K562 (cell line): ENCODE data around the gene TTC27. TPM values are rescaled to one million over a fixed set of nuclear protein-coding genes. Genes with fewer than 3 reads are reported as not detected.

Experiments
- ATF3 ChIP-seq, 2 experiments: fragments of 450-650 bp in 1 of 2; sonication (generic) in 1 of 2; formaldehyde crosslinking in 1 of 2; IDR thresholded peaks in 1 of 2; conservative IDR thresholded peaks in 1 of 2; 2 replicates each; pipeline versions ENCODE4 v1.6.1 to v1.8.1; 2016 to 2023; ENCODE audit warnings: mild to moderate bottlenecking in 2 of 2, moderate library complexity in 2 of 2, inconsistent platforms in 1 of 2, missing genetic modification reagents in 1 of 2
- BRF1 ChIP-seq: IDR thresholded peaks from 3 replicates; pipeline ENCODE4 v1.6.1; 2011; ENCODE audit warnings: borderline replicate concordance, mild to moderate bottlenecking; ENCODE audit not compliant: insufficient read length; ENCODE audit errors: extremely low read depth
- JUND ChIP-seq, 2 experiments: IDR thresholded peaks; 2 replicates in 1 of 2; 3 replicates in 1 of 2; pipeline ENCODE4 v1.6.1; 2011; ENCODE audit warnings: borderline replicate concordance in 2 of 2, low read depth in 2 of 2, low read length in 2 of 2, improper control_type of control experiment in 1 of 2, missing biosample characterization in 1 of 2, missing genetic modification characterization in 1 of 2, missing genetic modification reagents in 1 of 2
- NEUROD1 ChIP-seq: fragments of 150-350 bp; IDR thresholded peaks from 2 replicates; pipeline ENCODE4 v1.6.1; 2014; ENCODE audit warnings: borderline replicate concordance, low read length, low read depth; ENCODE audit not compliant: partially characterized antibody
- SMARCE1 ChIP-seq: fragments of 450-650 bp; IDR thresholded peaks from 2 replicates; pipeline ENCODE4 v1.7.1; 2016; ENCODE audit warnings: mild to moderate bottlenecking
- TEAD4 ChIP-seq, 2 experiments: sonication (generic) in 1 of 2; formaldehyde crosslinking in 1 of 2; IDR thresholded peaks; 2 replicates each; pipeline versions ENCODE4 v1.6.1 to v1.8.0; 2012 to 2022; ENCODE audit warnings: borderline replicate concordance in 1 of 2, inconsistent platforms in 1 of 2, low read length in 1 of 2, mild to moderate bottlenecking in 1 of 2, missing genetic modification reagents in 1 of 2
- TSC22D4 ChIP-seq: fragments of 450-650 bp; IDR thresholded peaks from 2 replicates; pipeline ENCODE4 v1.6.1; 2016; ENCODE audit warnings: missing genetic modification characterization, missing biosample characterization, control low read depth
- ZNF318 ChIP-seq, 2 experiments: fragments of 450-650 bp; IDR thresholded peaks; 2 replicates each; pipeline ENCODE4 v1.6.1; 2016; ENCODE audit warnings: mild to moderate bottlenecking in 2 of 2, borderline replicate concordance in 1 of 2, low read depth in 1 of 2, moderate library complexity in 1 of 2
- ZNF644 ChIP-seq: fragments of 200-800 bp; sonication (Bioruptor generic); IDR thresholded peaks from 2 replicates; pipeline ENCODE4 v1.6.1; 2016; ENCODE audit warnings: low read depth, missing genetic modification characterization, missing compliant biosample characterization
- polyA plus RNA-seq, 8 experiments: library from polyadenylated mRNA; depleted of rRNA in 4 of 8; stranded (reverse) in 5 of 8; unstranded in 3 of 8; fragments of >200 nt; fragmentation: Nextera tagmentation in 2 of 8; fragmentation: Illumina TruSeq in 1 of 8; extraction: Ambion mirVana in 2 of 8; extraction: Trizol in 1 of 8; gene quantifications; 2 replicates each; pipeline versions ENCODE4 v1.2.1 to v1.2.3, GENCODE V29; 2011 to 2014; ENCODE audit warnings: inconsistent platforms in 1 of 8, missing spikeins in 1 of 8
- total RNA-seq, 7 experiments: library from RNA; depleted of rRNA in 6 of 7; stranded (reverse); fragments of >200 nt in 6 of 7; fragmentation: Illumina TruSeq in 2 of 7; extraction: Trizol in 2 of 7; gene quantifications; 2 replicates each; pipeline versions ENCODE4 v1.2.1 to v1.2.3, GENCODE V29; 2011 to 2021; ENCODE audit warnings: low replicate concordance in 1 of 7
- TF ChIP-seq, protein P1 (sequence below), 2 experiments: fragments of 200-800 bp in 1 of 2; sonication (Bioruptor generic) in 1 of 2; sonication (generic) in 1 of 2; formaldehyde crosslinking in 1 of 2; IDR thresholded peaks in 1 of 2; conservative IDR thresholded peaks in 1 of 2; 2 replicates each; pipeline versions ENCODE4 v1.5.0 to v1.6.1; 2016 to 2020; ENCODE audit warnings: missing compliant biosample characterization in 1 of 2, missing genetic modification characterization in 1 of 2, missing genetic modification reagents in 1 of 2
- TF ChIP-seq, protein P2 (sequence below): sonication (generic); formaldehyde crosslinking; IDR thresholded peaks from 2 replicates; pipeline ENCODE4 v1.8.1; 2022; ENCODE audit warnings: missing genetic modification reagents

TTC27 gene
- total and polyA plus RNA-seq, 9 of the 15 experiments (the other 6 are each of a cell fraction or from before 2014, with no cell fraction given): 44.3 to 93.4 (median 57.3) TPM

DNA sequence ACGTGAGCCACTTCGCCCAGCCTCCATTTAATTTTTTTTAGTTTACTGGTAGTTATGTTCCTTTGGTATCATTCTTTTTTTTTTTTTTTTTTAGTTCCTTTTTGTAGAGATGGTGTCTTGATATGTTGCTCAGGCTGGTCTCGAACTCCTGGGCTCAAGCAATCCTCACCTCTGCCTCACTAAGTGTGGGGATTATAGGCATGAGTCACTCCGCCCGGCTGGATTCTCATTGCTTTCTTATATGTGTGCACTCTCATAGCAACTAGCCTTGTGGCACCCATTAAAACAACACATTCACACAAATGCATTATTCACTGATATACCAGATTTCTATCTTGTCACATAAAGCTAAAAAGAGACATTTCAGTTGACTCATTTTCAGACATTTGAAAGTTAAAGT, 4.2 kb downstream of the TTC27 start (continued):
- TF ChIP-seq ZNF318 (IDR thresholded peaks at IDR 0.05; ENCODE audit: borderline replicate concordance in 1 of 2, low read depth in 1 of 2) (no peak), SMARCE1 (peak; percentile 61; the same call in 1 of the 2 replicates), ATF3 (IDR thresholded peaks at IDR 0.05) (peak; percentile 74), ATF3 (CRISPR knock-in tag; conservative IDR thresholded peaks at IDR 0.05) (no peak), JUND (IDR thresholded peaks at IDR 0.05; ENCODE audit: borderline replicate concordance, low read depth, low read length) (peak; percentile 82), JUND (tag; IDR thresholded peaks at IDR 0.05; ENCODE audit: borderline replicate concordance, low read depth, low read length) (peak; percentile 81), NEUROD1 (no peak), ZNF644 (tag) (no peak), TEAD4 (IDR thresholded peaks at IDR 0.05; ENCODE audit: low read length) (no peak), TEAD4 (CRISPR knock-in tag; IDR thresholded peaks at IDR 0.05; ENCODE audit: borderline replicate concordance) (no peak), BRF1 (no peak), TSC22D4 (tag) (no peak)
- TF ChIP-seq, protein P1, sequence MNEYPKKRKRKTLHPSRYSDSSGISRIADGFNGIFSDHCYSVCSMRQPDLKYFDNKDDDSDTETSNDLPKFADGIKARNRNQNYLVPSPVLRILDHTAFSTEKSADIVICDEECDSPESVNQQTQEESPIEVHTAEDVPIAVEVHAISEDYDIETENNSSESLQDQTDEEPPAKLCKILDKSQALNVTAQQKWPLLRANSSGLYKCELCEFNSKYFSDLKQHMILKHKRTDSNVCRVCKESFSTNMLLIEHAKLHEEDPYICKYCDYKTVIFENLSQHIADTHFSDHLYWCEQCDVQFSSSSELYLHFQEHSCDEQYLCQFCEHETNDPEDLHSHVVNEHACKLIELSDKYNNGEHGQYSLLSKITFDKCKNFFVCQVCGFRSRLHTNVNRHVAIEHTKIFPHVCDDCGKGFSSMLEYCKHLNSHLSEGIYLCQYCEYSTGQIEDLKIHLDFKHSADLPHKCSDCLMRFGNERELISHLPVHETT (CRISPR knock-in tag; conservative IDR thresholded peaks at IDR 0.05 in 1 of 2, IDR thresholded peaks at IDR 0.05 in 1 of 2): no peak
- TF ChIP-seq, protein P2, sequence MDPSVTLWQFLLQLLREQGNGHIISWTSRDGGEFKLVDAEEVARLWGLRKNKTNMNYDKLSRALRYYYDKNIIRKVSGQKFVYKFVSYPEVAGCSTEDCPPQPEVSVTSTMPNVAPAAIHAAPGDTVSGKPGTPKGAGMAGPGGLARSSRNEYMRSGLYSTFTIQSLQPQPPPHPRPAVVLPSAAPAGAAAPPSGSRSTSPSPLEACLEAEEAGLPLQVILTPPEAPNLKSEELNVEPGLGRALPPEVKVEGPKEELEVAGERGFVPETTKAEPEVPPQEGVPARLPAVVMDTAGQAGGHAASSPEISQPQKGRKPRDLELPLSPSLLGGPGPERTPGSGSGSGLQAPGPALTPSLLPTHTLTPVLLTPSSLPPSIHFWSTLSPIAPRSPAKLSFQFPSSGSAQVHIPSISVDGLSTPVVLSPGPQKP: no peak
